Vagina (tissue), 2 donors: Measurements from ENCODE around the gene MFRP. TPM values are rescaled to one million over a fixed set of nuclear protein-coding genes. Genes with fewer than 3 reads are reported as not detected.

Experiments used
- DNase-seq, 2 donors: peaks; one replicate each; pipeline ENCODE4 v3.0.0-alpha.2; 2017; ENCODE audit errors: extremely low spot score in 2 of 2
- H3K27ac ChIP-seq: fragments of 200-600 bp; sonication (generic); one replicate; pipeline ENCODE4 v1.5.1; 2019
- H3K27me3 ChIP-seq: fragments of 200-600 bp; sonication (generic); one replicate; pipeline ENCODE4 v1.5.1; 2019
- H3K36me3 ChIP-seq, 2 donors: fragments of 200-600 bp; sonication (generic); one replicate each; pipeline ENCODE4 v1.5.1; 2017 to 2019
- H3K4me1 ChIP-seq: fragments of 200-600 bp; sonication (generic); one replicate; pipeline ENCODE4 v1.5.1; 2019
- H3K4me3 ChIP-seq, 2 donors: fragments of 200-600 bp; sonication (generic); 1 replicate in 1 of 2; 2 replicates in 1 of 2; pipeline ENCODE4 v1.5.1; 2016 to 2019
- H3K9me3 ChIP-seq: fragments of 200-600 bp; sonication (generic); one replicate; pipeline ENCODE4 v1.5.1; 2019
- CTCF ChIP-seq, 3 experiments: fragments of 450-650 bp in 2 of 3; fragments of 200-600 bp in 1 of 3; sonication (generic) in 1 of 3; IDR thresholded peaks; one replicate each; pipeline ENCODE4 v1.5.1; 2017 to 2019; ENCODE audit warnings: antibody characterized with exemption in 3 of 3, mild to moderate bottlenecking in 2 of 3, moderate library complexity in 2 of 3
- POLR2A ChIP-seq, 2 donors: fragments of 450-650 bp; IDR thresholded peaks; one replicate each; pipeline ENCODE4 v1.6.1; 2017; ENCODE audit warnings: antibody characterized with exemption in 2 of 2, mild to moderate bottlenecking in 2 of 2, moderate library complexity in 2 of 2
- POLR2AphosphoS5 ChIP-seq, 2 donors: sonication (generic); formaldehyde crosslinking; IDR thresholded peaks; one replicate each; pipeline ENCODE4 v1.9.0; 2017; ENCODE audit warnings: antibody characterized with exemption in 2 of 2, mild to moderate bottlenecking in 2 of 2, low read depth in 1 of 2; ENCODE audit not compliant: insufficient read depth in 1 of 2
- intact Hi-C: fragments of 100-400 bp; cut with DNase I; formaldehyde crosslinking; loops from one replicate; pipeline ENCODE4 v1.15.1; 2023
- total RNA-seq: library from RNA; depleted of rRNA; stranded (reverse); fragments of >200 nt; gene quantifications from one replicate; pipeline ENCODE4 v1.2.3, GENCODE V29; 2016

The MFRP gene
- total RNA-seq, 1 donor from 2014 or later: not detected

- Histone ChIP-seq H3K4me3 (no peak overlapping the region), H3K9me3 (no peaks in the 10 kb centered on the region), H3K4me1 (peaks cover 5% of the 10 kb centered on the region), H3K36me3 (peaks cover 0 to 46% of the 10 kb centered on the region in 2 donors), H3K27me3 (no peaks in the 10 kb centered on the region), H3K27ac (no peak overlapping the region)
- intact Hi-C loops: no loop called here
- DNase-seq: no peak
- TF ChIP-seq POLR2AphosphoS5 (IDR thresholded peaks at IDR 0.05; ENCODE audit: insufficient read depth in 1 of 2, low read depth in 1 of 2): no peak
- TF ChIP-seq CTCF (IDR thresholded peaks at IDR 0.05): no peak
- no peak for TF ChIP-seq POLR2A (IDR thresholded peaks at IDR 0.05)
These were observed 43.2 kb downstream of the MFRP start for GRCh38 chr11:119303227-119303718.

GRCh38 chr11:119300198-119300964 is 46.1 kb downstream of the MFRP start:
- DNase-seq: no peak
- H3K27me3 ChIP-seq: no peaks in the 10 kb centered on the region
- H3K9me3 ChIP-seq: no peaks in the 10 kb centered on the region
- H3K4me1 ChIP-seq: no peaks in the 10 kb centered on the region
- no peak for TF ChIP-seq CTCF (IDR thresholded peaks at IDR 0.05)
- no peak for TF ChIP-seq POLR2A (IDR thresholded peaks at IDR 0.05)
- no peak for TF ChIP-seq POLR2AphosphoS5 (IDR thresholded peaks at IDR 0.05; ENCODE audit: insufficient read depth in 1 of 2, low read depth in 1 of 2)
- intact Hi-C loops: no loop called here
- H3K27ac ChIP-seq: no peak overlapping the region
- H3K36me3 ChIP-seq: peaks cover 0 to 58% of the 10 kb centered on the region in 2 donors
- no peak overlapping the region for H3K4me3 ChIP-seq

GRCh38 chr11:119299416-119299815 is 47.1 kb downstream of the MFRP start:
- no peak overlapping the region for H3K4me3 ChIP-seq
- H3K4me1 ChIP-seq: no peaks in the 10 kb centered on the region
- DNase-seq: no peak
- H3K9me3 ChIP-seq: no peaks in the 10 kb centered on the region
- H3K27me3 ChIP-seq: no peaks in the 10 kb centered on the region
- no peak overlapping the region for H3K27ac ChIP-seq
- H3K36me3 ChIP-seq: peaks cover 0 to 58% of the 10 kb centered on the region in 2 donors
- TF ChIP-seq CTCF (IDR thresholded peaks at IDR 0.05) (no peak), POLR2AphosphoS5 (IDR thresholded peaks at IDR 0.05; ENCODE audit: insufficient read depth in 1 of 2, low read depth in 1 of 2) (no peak), POLR2A (IDR thresholded peaks at IDR 0.05) (no peak)
- intact Hi-C loops: no loop called here

- H3K36me3 ChIP-seq: peaks cover 0 to 57% of the 10 kb centered on the region in 2 donors
- no peaks in the 10 kb centered on the region for H3K27me3 ChIP-seq
- H3K4me1 ChIP-seq: no peaks in the 10 kb centered on the region
- H3K9me3 ChIP-seq: no peaks in the 10 kb centered on the region
- DNase-seq: no peak
- H3K4me3 ChIP-seq: no peak overlapping the region
- TF ChIP-seq POLR2AphosphoS5 (IDR thresholded peaks at IDR 0.05; ENCODE audit: insufficient read depth in 1 of 2, low read depth in 1 of 2): no peak
- no peak for TF ChIP-seq POLR2A (IDR thresholded peaks at IDR 0.05)
- no peak for TF ChIP-seq CTCF (IDR thresholded peaks at IDR 0.05)
- no peak overlapping the region for H3K27ac ChIP-seq
- intact Hi-C loops: no loop called here
These were observed 47.8 kb downstream of the MFRP start for GRCh38 chr11:119298726-119299125.

GRCh38 chr11:119297938-119298337 is 48.6 kb downstream of the MFRP start:
- no peaks in the 10 kb centered on the region for H3K27me3 ChIP-seq
- no peak overlapping the region for H3K27ac ChIP-seq
- no peak overlapping the region for H3K4me3 ChIP-seq
- H3K36me3 ChIP-seq: peaks cover 0 to 50% of the 10 kb centered on the region in 2 donors
- intact Hi-C loops: no loop called here
- TF ChIP-seq POLR2A (IDR thresholded peaks at IDR 0.05) (no peak), CTCF (IDR thresholded peaks at IDR 0.05) (no peak), POLR2AphosphoS5 (IDR thresholded peaks at IDR 0.05; ENCODE audit: insufficient read depth in 1 of 2, low read depth in 1 of 2) (no peak)
- no peak for DNase-seq
- no peaks in the 10 kb centered on the region for H3K4me1 ChIP-seq
- no peaks in the 10 kb centered on the region for H3K9me3 ChIP-seq
